NCI-H1436 (cell line): ENCODE measurements around the gene GABARAPL2.
A peak's percentile ranks its signal among the peaks of the same experiment; 100 is the strongest.
"Not testable (repeated sequence)": the region's sequence is repeated elsewhere in the genome, so short reads cannot be mapped to it uniquely, and the experiment has no call there.

Experiments used
- DNase-seq: peaks from one replicate; lab custom pipeline; 2025; lab: John Stamatoyannopoulos, UW

The GABARAPL2 gene

GRCh38 chr16:75591927-75592326 lies 25.7 kb downstream of the GABARAPL2 start:
- not testable (repeated sequence) for DNase-seq

GRCh38 chr16:75593308-75593707 lies 27.1 kb downstream of the GABARAPL2 start:
- no peak for DNase-seq

GRCh38 chr16:75593825-75594820 lies 27.9 kb downstream of the GABARAPL2 start:
- peak; percentile 71 for DNase-seq

- DNase-seq, result no peak
Observed at GRCh38 chr16:75599452-75600277, 33.5 kb downstream of the GABARAPL2 start.

GRCh38 chr16:75603241-75603640 lies 37.1 kb downstream of the GABARAPL2 start:
- DNase-seq, result no peak

- DNase-seq, result no peak
Observed at GRCh38 chr16:75606507-75606906, 40.3 kb downstream of the GABARAPL2 start.

GRCh38 chr16:75614066-75614897 lies 48.1 kb downstream of the GABARAPL2 start:
- no peak for DNase-seq

GRCh38 chr16:75615619-75616018 lies 49.4 kb downstream of the GABARAPL2 start:
- DNase-seq, result no peak

GRCh38 chr16:75616521-75617010 lies 50.4 kb downstream of the GABARAPL2 start:
- DNase-seq, result no peak

- no peak for DNase-seq
Observed at GRCh38 chr16:75617121-75617520, 50.9 kb downstream of the GABARAPL2 start.

- DNase-seq, result no peak
Observed at GRCh38 chr16:75618780-75619179, 52.6 kb downstream of the GABARAPL2 start.

GRCh38 chr16:75620326-75621169 lies 54.4 kb downstream of the GABARAPL2 start:
- no peak for DNase-seq

- DNase-seq, result peak; percentile 11
Observed at GRCh38 chr16:75621170-75621477, 54.9 kb downstream of the GABARAPL2 start.

GRCh38 chr16:75622761-75623605 lies 56.8 kb downstream of the GABARAPL2 start, which contains the start of gene ADAT1:
Gene ADAT1, minus strand, starts transcription at chr16:75623281. Its CDS starts 2,482 bp downstream, at chr16:75620799.
- DNase-seq, result peak; percentile 98

GRCh38 chr16:75624921-75625334 lies 58.7 kb downstream of the GABARAPL2 start:
- DNase-seq, result no peak

- DNase-seq, result no peak
Observed at GRCh38 chr16:75626806-75627205, 60.6 kb downstream of the GABARAPL2 start.
